ENCODE data around the gene FMN1. TPM values are rescaled to one million over a fixed set of nuclear protein-coding genes. Genes with fewer than 3 reads are reported as not detected.

The FMN1 gene
- total and polyA plus RNA-seq, 2 of the 13 experiments (the other 11 are each of a cell fraction or from before 2014, with no cell fraction given): 0.20 to 0.60 TPM

DNA sequence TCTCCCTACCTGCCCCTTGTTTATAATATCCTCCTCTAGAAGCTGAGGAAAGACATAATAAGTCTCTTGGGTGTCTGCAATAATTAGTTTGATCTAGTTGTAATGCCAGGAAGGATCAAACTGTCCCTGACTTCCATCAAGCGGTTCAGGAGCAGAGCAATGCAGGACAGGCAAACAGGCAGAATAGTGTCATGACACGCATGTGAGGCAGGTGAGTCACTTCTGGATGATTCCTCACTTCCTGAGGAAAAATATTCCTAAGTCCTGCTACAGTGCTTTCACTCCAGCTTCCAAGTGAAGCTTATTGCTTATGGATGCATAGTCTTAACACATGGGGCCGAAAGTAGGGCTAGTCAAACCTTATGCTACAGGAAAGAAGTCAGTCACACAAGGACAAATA, 390.9 kb downstream of the FMN1 start:
- no TSS peak for BruUV-seq (replicated peaks)
- Histone ChIP-seq H3K9me3 (ENCODE audit: low read length) (no peaks in the 10 kb centered on the region), H3K79me2 (ENCODE audit: insufficient read depth, low read length) (no peaks in the 10 kb centered on the region), H4K20me1 (ENCODE audit: insufficient read depth, low read length) (no peaks in the 10 kb centered on the region), H3K4me3 (replicated peaks in 1 of 3; ENCODE audit: insufficient read depth in 1 of 3, low read depth in 2 of 3, low read length in 3 of 3) (no peak overlapping the region), H3K4me2 (ENCODE audit: low read depth, low read length) (no peak overlapping the region), H3K27ac (ENCODE audit: extremely low read length, insufficient read depth, low read length) (no peak overlapping the region), H3K36me3 (replicated peaks in 1 of 2; ENCODE audit: control insufficient read depth in 1 of 2, insufficient read depth in 2 of 2, low read length in 2 of 2) (no peaks in the 10 kb centered on the region), H3K9ac (ENCODE audit: insufficient read depth, low read depth, low read length) (no peak overlapping the region), H2AFZ (ENCODE audit: low read length) (no peak overlapping the region), H3K27me3 (ENCODE audit: control insufficient read depth in 1 of 2, insufficient read depth in 2 of 2, low read length in 2 of 2) (no peaks in the 10 kb centered on the region), H3K4me1 (ENCODE audit: insufficient read depth, low read length) (peaks cover 9% of the 10 kb centered on the region; the same call in 1 of the 2 replicates)
- WGBS (ENCODE audit: low lambda C conversion rate): 70% methylated on average over 3 of the region's 3 CpGs
- ChIA-PET POLR2A (no interaction called here), CTCF (ENCODE audit: low intra/inter-chr PET ratio, low total read pairs) (no interaction called here)
- in situ Hi-C loops (cut with HindIII; ENCODE audit: extremely low pct_ligation_motif_present, low pct_unique_long_range_greater_than_20kb): no loop called here
- ATAC-seq (no peak), DNase-seq (ENCODE audit: low spot score) (no peak), FAIRE-seq (no peak)
- intact Hi-C loops (cut with micrococcal nuclease; ENCODE audit: unreplicated experiment): no loop called here
- TF ChIP-seq, protein P1, sequence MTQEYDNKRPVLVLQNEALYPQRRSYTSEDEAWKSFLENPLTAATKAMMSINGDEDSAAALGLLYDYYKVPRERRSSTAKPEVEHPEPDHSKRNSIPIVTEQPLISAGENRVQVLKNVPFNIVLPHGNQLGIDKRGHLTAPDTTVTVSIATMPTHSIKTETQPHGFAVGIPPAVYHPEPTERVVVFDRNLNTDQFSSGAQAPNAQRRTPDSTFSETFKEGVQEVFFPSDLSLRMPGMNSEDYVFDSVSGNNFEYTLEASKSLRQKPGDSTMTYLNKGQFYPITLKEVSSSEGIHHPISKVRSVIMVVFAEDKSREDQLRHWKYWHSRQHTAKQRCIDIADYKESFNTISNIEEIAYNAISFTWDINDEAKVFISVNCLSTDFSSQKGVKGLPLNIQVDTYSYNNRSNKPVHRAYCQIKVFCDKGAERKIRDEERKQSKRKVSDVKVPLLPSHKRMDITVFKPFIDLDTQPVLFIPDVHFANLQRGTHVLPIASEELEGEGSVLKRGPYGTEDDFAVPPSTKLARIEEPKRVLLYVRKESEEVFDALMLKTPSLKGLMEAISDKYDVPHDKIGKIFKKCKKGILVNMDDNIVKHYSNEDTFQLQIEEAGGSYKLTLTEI (CRISPR knock-in tag; conservative IDR thresholded peaks at IDR 0.05): no peak
- TF ChIP-seq ZNF501 (CRISPR knock-in tag; IDR thresholded peaks at IDR 0.05) (no peak), ZSCAN25 (CRISPR knock-in tag; IDR thresholded peaks at IDR 0.05) (no peak), ZNF484 (CRISPR knock-in tag; IDR thresholded peaks at IDR 0.05; ENCODE audit: borderline replicate concordance, low read depth) (no peak), ZNF431 (CRISPR knock-in tag; IDR thresholded peaks at IDR 0.05; ENCODE audit: borderline replicate concordance, low read depth) (no peak), HDAC1 (CRISPR knock-in tag; IDR thresholded peaks at IDR 0.05) (no peak), ZKSCAN1 (IDR thresholded peaks at IDR 0.05; ENCODE audit: low read length) (no peak), AGO2 (optimal IDR thresholded peaks at IDR 0.05; ENCODE audit: low read depth, low read length) (no peak), TBX3 (IDR thresholded peaks at IDR 0.05; ENCODE audit: borderline replicate concordance) (no peak), PHF8 (CRISPR knock-in tag; IDR thresholded peaks at IDR 0.05) (no peak), FOSL2 (CRISPR knock-in tag; IDR thresholded peaks at IDR 0.05) (no peak)
- TF ChIP-seq, protein P2, sequence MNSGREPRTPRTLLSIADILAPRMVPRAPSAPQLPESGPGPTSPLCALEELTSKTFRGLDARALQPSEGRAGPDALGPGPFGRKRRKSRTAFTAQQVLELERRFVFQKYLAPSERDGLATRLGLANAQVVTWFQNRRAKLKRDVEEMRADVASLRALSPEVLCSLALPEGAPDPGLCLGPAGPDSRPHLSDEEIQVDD (CRISPR knock-in tag; IDR thresholded peaks at IDR 0.05; ENCODE audit: borderline replicate concordance): no peak
- TF ChIP-seq, protein P3, sequence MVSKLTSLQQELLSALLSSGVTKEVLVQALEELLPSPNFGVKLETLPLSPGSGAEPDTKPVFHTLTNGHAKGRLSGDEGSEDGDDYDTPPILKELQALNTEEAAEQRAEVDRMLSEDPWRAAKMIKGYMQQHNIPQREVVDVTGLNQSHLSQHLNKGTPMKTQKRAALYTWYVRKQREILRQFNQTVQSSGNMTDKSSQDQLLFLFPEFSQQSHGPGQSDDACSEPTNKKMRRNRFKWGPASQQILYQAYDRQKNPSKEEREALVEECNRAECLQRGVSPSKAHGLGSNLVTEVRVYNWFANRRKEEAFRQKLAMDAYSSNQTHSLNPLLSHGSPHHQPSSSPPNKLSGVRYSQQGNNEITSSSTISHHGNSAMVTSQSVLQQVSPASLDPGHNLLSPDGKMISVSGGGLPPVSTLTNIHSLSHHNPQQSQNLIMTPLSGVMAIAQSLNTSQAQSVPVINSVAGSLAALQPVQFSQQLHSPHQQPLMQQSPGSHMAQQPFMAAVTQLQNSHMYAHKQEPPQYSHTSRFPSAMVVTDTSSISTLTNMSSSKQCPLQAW (CRISPR knock-in tag; IDR thresholded peaks at IDR 0.05): no peak
- TF ChIP-seq, protein P4, sequence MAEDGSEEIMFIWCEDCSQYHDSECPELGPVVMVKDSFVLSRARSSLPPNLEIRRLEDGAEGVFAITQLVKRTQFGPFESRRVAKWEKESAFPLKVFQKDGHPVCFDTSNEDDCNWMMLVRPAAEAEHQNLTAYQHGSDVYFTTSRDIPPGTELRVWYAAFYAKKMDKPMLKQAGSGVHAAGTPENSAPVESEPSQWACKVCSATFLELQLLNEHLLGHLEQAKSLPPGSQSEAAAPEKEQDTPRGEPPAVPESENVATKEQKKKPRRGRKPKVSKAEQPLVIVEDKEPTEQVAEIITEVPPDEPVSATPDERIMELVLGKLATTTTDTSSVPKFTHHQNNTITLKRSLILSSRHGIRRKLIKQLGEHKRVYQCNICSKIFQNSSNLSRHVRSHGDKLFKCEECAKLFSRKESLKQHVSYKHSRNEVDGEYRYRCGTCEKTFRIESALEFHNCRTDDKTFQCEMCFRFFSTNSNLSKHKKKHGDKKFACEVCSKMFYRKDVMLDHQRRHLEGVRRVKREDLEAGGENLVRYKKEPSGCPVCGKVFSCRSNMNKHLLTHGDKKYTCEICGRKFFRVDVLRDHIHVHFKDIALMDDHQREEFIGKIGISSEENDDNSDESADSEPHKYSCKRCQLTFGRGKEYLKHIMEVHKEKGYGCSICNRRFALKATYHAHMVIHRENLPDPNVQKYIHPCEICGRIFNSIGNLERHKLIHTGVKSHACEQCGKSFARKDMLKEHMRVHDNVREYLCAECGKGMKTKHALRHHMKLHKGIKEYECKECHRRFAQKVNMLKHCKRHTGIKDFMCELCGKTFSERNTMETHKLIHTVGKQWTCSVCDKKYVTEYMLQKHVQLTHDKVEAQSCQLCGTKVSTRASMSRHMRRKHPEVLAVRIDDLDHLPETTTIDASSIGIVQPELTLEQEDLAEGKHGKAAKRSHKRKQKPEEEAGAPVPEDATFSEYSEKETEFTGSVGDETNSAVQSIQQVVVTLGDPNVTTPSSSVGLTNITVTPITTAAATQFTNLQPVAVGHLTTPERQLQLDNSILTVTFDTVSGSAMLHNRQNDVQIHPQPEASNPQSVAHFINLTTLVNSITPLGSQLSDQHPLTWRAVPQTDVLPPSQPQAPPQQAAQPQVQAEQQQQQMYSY (CRISPR knock-in tag; IDR thresholded peaks at IDR 0.05): no peak
- TF ChIP-seq, protein P5, sequence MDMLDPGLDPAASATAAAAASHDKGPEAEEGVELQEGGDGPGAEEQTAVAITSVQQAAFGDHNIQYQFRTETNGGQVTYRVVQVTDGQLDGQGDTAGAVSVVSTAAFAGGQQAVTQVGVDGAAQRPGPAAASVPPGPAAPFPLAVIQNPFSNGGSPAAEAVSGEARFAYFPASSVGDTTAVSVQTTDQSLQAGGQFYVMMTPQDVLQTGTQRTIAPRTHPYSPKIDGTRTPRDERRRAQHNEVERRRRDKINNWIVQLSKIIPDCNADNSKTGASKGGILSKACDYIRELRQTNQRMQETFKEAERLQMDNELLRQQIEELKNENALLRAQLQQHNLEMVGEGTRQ (IDR thresholded peaks at IDR 0.05; ENCODE audit: low read depth, low read length): no peak
- TF ChIP-seq, protein P5 (CRISPR knock-in tag; IDR thresholded peaks at IDR 0.05; ENCODE audit: borderline replicate concordance): no peak

Measured in HepG2 (cell line).